Trophoblast cell (in vitro differentiated cells and primary cell): ENCODE measurements around the gene GRK6.
A peak's percentile ranks its signal among the peaks of the same experiment; 100 is the strongest.
"Not testable (repeated sequence)": the region's sequence is repeated elsewhere in the genome, so short reads cannot be mapped to it uniquely, and the experiment has no call there.

Source experiments
- DNase-seq, 2 donors: peaks; one replicate each; pipeline ENCODE4 v3.0.0-alpha.2; 2016
- H2AFZ ChIP-seq: 2 replicates; pipeline ENCODE4 v1.6.1; 2013; ENCODE audit warnings: low read length, moderate library complexity, mild to moderate bottlenecking; ENCODE audit not compliant: insufficient read depth, poor library complexity
- H2AK5ac ChIP-seq: 2 replicates; pipeline ENCODE4 v1.6.1; 2013; ENCODE audit warnings: mild to moderate bottlenecking, low read length
- H2BK120ac ChIP-seq: 2 replicates; pipeline ENCODE4 v1.6.1; 2013; ENCODE audit warnings: low read length, mild to moderate bottlenecking, moderate library complexity; ENCODE audit not compliant: insufficient read depth, poor library complexity
- H2BK12ac ChIP-seq: 2 replicates; pipeline ENCODE4 v1.6.1; 2013; ENCODE audit warnings: mild to moderate bottlenecking, low read length, moderate library complexity
- H2BK5ac ChIP-seq: 2 replicates; pipeline ENCODE4 v1.6.1; 2013; ENCODE audit warnings: low read length, low read depth, moderate library complexity, mild to moderate bottlenecking; ENCODE audit not compliant: poor library complexity
- H3K14ac ChIP-seq: 2 replicates; pipeline ENCODE4 v1.6.1; 2013; ENCODE audit warnings: mild to moderate bottlenecking, low read length
- H3K18ac ChIP-seq: 2 replicates; pipeline ENCODE4 v1.6.1; 2013; ENCODE audit warnings: mild to moderate bottlenecking, low read length
- H3K23ac ChIP-seq: 2 replicates; pipeline ENCODE4 v1.6.1; 2013; ENCODE audit warnings: low read length
- H3K27ac ChIP-seq: 2 replicates; pipeline ENCODE4 v1.5.1; 2013; ENCODE audit warnings: low read depth, mild to moderate bottlenecking, inconsistent platforms, low read length, moderate library complexity
- H3K27me3 ChIP-seq: 2 replicates; pipeline ENCODE4 v1.6.1; 2013; ENCODE audit warnings: inconsistent platforms, mild to moderate bottlenecking, low read length, moderate library complexity; ENCODE audit not compliant: insufficient read depth
- H3K36me3 ChIP-seq, 2 experiments: 1 replicate in 1 of 2; 2 replicates in 1 of 2; pipeline ENCODE4 v1.6.1; 2013; ENCODE audit warnings: low read length in 2 of 2, mild to moderate bottlenecking in 2 of 2, moderate library complexity in 1 of 2; ENCODE audit not compliant: insufficient read depth in 2 of 2, control insufficient read depth in 1 of 2
- H3K4ac ChIP-seq: 2 replicates; pipeline ENCODE4 v1.6.1; 2013; ENCODE audit warnings: low read depth, mild to moderate bottlenecking, low read length, moderate library complexity
- H3K4me1 ChIP-seq, 2 experiments: 1 replicate in 1 of 2; 2 replicates in 1 of 2; pipeline ENCODE4 v1.6.1; 2013; ENCODE audit warnings: low read length in 2 of 2, mild to moderate bottlenecking in 2 of 2, moderate library complexity in 1 of 2; ENCODE audit not compliant: insufficient read depth in 2 of 2, control insufficient read depth in 1 of 2
- H3K4me2 ChIP-seq: 2 replicates; pipeline ENCODE4 v1.6.1; 2013; ENCODE audit warnings: inconsistent platforms, mild to moderate bottlenecking, low read length, moderate library complexity
- H3K4me3 ChIP-seq: 2 replicates; pipeline ENCODE4 v1.5.1; 2013; ENCODE audit warnings: mild to moderate bottlenecking, low read depth, low read length, inconsistent platforms
- H3K79me1 ChIP-seq: one replicate; pipeline ENCODE4 v1.6.1; 2013; ENCODE audit warnings: low read length
- H3K79me2 ChIP-seq: 2 replicates; pipeline ENCODE4 v1.6.1; 2013; ENCODE audit warnings: low read length, mild to moderate bottlenecking; ENCODE audit not compliant: control insufficient read depth, insufficient read depth, poor library complexity
- H3K9ac ChIP-seq: 2 replicates; pipeline ENCODE4 v1.6.1; 2013; ENCODE audit warnings: mild to moderate bottlenecking, low read length
- H3K9me3 ChIP-seq: 2 replicates; pipeline ENCODE4 v1.6.1; 2013; ENCODE audit warnings: low read depth, mild to moderate bottlenecking, control low read depth, inconsistent platforms, low read length; ENCODE audit not compliant: insufficient read depth
- H4K12ac ChIP-seq: 2 replicates; pipeline ENCODE4 v1.6.1; 2013; ENCODE audit warnings: low read depth, mild to moderate bottlenecking, low read length, moderate library complexity
- H4K8ac ChIP-seq: 2 replicates; pipeline ENCODE4 v1.6.1; 2013; ENCODE audit warnings: low read depth, mild to moderate bottlenecking, low read length, moderate library complexity
- H4K91ac ChIP-seq: one replicate; pipeline ENCODE4 v1.6.1; 2013; ENCODE audit warnings: low read depth, mild to moderate bottlenecking, low read length, moderate library complexity
- WGBS: extraction: QIAGEN DNeasy Blood & Tissue Kit; methylation state at CpG from one replicate; pipeline ENCODE4 v1.1.7; 2013; ENCODE audit warnings: missing lambda C conversion rate; ENCODE audit not compliant: insufficient read length, insufficient coverage; ENCODE audit errors: extremely low coverage; 5-methylcytosine and 5-hydroxymethylcytosine counted together

The GRK6 gene

GRCh38 chr5:177420472-177420871 is 6.0 kb upstream of the GRK6 start:
- H4K8ac ChIP-seq, H3K27me3 ChIP-seq, H2BK120ac ChIP-seq, H3K79me2 ChIP-seq, H3K14ac ChIP-seq, H3K9me3 ChIP-seq, H4K12ac ChIP-seq, H2BK5ac ChIP-seq, H2AK5ac ChIP-seq, H3K79me1 ChIP-seq, DNase-seq, H3K4me3 ChIP-seq, H2BK12ac ChIP-seq, H3K18ac ChIP-seq, H2AFZ ChIP-seq, H3K36me3 ChIP-seq, H4K91ac ChIP-seq, H3K4ac ChIP-seq, H3K27ac ChIP-seq, H3K4me1 ChIP-seq, H3K4me2 ChIP-seq, H3K9ac ChIP-seq, H3K23ac ChIP-seq: not testable (repeated sequence)
- WGBS, result no CpG with 5 or more reads among the region's 7 CpGs

- no peak overlapping the region for H3K4me3 ChIP-seq
- no CpG with 5 or more reads among the region's 6 CpGs for WGBS
- no peak for DNase-seq
Observed at GRCh38 chr5:177421062-177421798, 5.2 kb upstream of the GRK6 start.

GRCh38 chr5:177423671-177424070 is 2.8 kb upstream of the GRK6 start:
- Histone ChIP-seq H3K4me1 (peaks cover 13 to 14% of the 10 kb centered on the region in 2 experiments), H4K91ac (no peak overlapping the region), H3K4me3 (no peak overlapping the region), H3K4ac (no peak overlapping the region), H3K14ac (no peak overlapping the region), H3K79me2 (peaks cover 5% of the 10 kb centered on the region), H2AK5ac (no peak overlapping the region), H3K18ac (no peak overlapping the region), H3K27me3 (no peaks in the 10 kb centered on the region), H3K27ac (no peak overlapping the region), H3K23ac (no peak overlapping the region), H4K12ac (no peak overlapping the region), H2AFZ (no peak overlapping the region), H2BK120ac (no peak overlapping the region), H4K8ac (no peak overlapping the region), H3K36me3 (no peaks in the 10 kb centered on the region), H2BK5ac (no peak overlapping the region), H3K9ac (no peak overlapping the region), H3K9me3 (no peaks in the 10 kb centered on the region), H3K4me2 (no peak overlapping the region), H2BK12ac (no peak overlapping the region), H3K79me1 (peaks cover 9% of the 10 kb centered on the region)
- WGBS, result no CpG with 5 or more reads among the region's 2 CpGs
- DNase-seq, result no peak

More at GRCh38 chr5:177421062-177421798, 5.2 kb upstream of the GRK6 start:
- no peak overlapping the region for H4K8ac ChIP-seq
- H4K91ac ChIP-seq, result no peak overlapping the region
- H2AFZ ChIP-seq, result no peak overlapping the region
- H3K36me3 ChIP-seq, result no peaks in the 10 kb centered on the region
- H3K23ac ChIP-seq, result no peak overlapping the region
- H3K79me2 ChIP-seq, result peaks cover 2% of the 10 kb centered on the region
- no peak overlapping the region for H4K12ac ChIP-seq
- H3K4ac ChIP-seq, result no peak overlapping the region
- H2BK12ac ChIP-seq, result no peak overlapping the region
- H3K4me1 ChIP-seq, result peaks cover 4 to 5% of the 10 kb centered on the region in 2 experiments
- H3K9ac ChIP-seq, result no peak overlapping the region
- no peak overlapping the region for H3K4me2 ChIP-seq
- H3K9me3 ChIP-seq, result no peaks in the 10 kb centered on the region
- H3K27ac ChIP-seq, result no peak overlapping the region
- H2BK5ac ChIP-seq, result no peak overlapping the region
- H3K18ac ChIP-seq, result no peak overlapping the region
- no peaks in the 10 kb centered on the region for H3K27me3 ChIP-seq
- H2BK120ac ChIP-seq, result no peak overlapping the region
- H3K14ac ChIP-seq, result no peak overlapping the region
- peaks cover 6% of the 10 kb centered on the region for H3K79me1 ChIP-seq
- no peak overlapping the region for H2AK5ac ChIP-seq

GRCh38 chr5:177425196-177425800 is 1.2 kb upstream of the GRK6 start:
- Histone ChIP-seq H2AFZ (peak overlapping the region; percentile 59), H2BK5ac (peak overlapping the region; percentile 18), H3K9me3 (no peaks in the 10 kb centered on the region), H2AK5ac (peak overlapping the region; percentile 69), H3K36me3 (peaks cover 0 to 2% of the 10 kb centered on the region in 2 experiments), H4K8ac (peak overlapping the region; percentile 95), H2BK12ac (peak overlapping the region; percentile 74), H3K27ac (peak overlapping the region; percentile 82), H3K14ac (peak overlapping the region; percentile 64), H4K12ac (peak overlapping the region; percentile 79), H3K4me1 (peaks cover 13 to 14% of the 10 kb centered on the region in 2 experiments), H3K4me2 (peak overlapping the region; percentile 70), H3K79me2 (peaks cover 5% of the 10 kb centered on the region), H3K27me3 (no peaks in the 10 kb centered on the region), H3K9ac (peak overlapping the region; percentile 42), H3K79me1 (peaks cover 9% of the 10 kb centered on the region), H4K91ac (peak overlapping the region; percentile 92), H2BK120ac (peak overlapping the region; percentile 54), H3K23ac (no peak overlapping the region), H3K18ac (peak overlapping the region; percentile 34), H3K4ac (peak overlapping the region; percentile 42), H3K4me3 (peak overlapping the region; percentile 80)
- DNase-seq, result no peak
- WGBS, result no CpG with 5 or more reads among the region's 13 CpGs
